Stimulated activated naive CD8-positive, alpha-beta T cell treated with anti-CD3 and anti-CD28 coated beads, Interleukin-15, Interleukin-2, amounts not matched to agents 100 ng/mL and 50 ng/mL, for 24 hours (primary cell): ENCODE measurements around the gene KCNN3.

Experiments
- H3K27ac Mint-ChIP-seq: one replicate; pipeline ENCODE4 v1.8.0; 2021; ENCODE audit warnings: mild to moderate bottlenecking, mixed read lengths
- H3K27me3 Mint-ChIP-seq: one replicate; pipeline ENCODE4 v1.8.0; 2021; ENCODE audit warnings: mixed read lengths
- H3K36me3 Mint-ChIP-seq: one replicate; pipeline ENCODE4 v1.8.0; 2021; ENCODE audit warnings: low read depth, mixed read lengths
- H3K4me1 Mint-ChIP-seq: one replicate; pipeline ENCODE4 v1.8.0; 2021; ENCODE audit warnings: low read depth, mixed read lengths
- H3K4me3 Mint-ChIP-seq: one replicate; pipeline ENCODE4 v1.8.0; 2021; ENCODE audit warnings: mild to moderate bottlenecking, mixed read lengths
- H3K9me3 Mint-ChIP-seq: one replicate; pipeline ENCODE4 v1.8.0; 2021; ENCODE audit warnings: mixed read lengths

KCNN3 gene

DNA sequence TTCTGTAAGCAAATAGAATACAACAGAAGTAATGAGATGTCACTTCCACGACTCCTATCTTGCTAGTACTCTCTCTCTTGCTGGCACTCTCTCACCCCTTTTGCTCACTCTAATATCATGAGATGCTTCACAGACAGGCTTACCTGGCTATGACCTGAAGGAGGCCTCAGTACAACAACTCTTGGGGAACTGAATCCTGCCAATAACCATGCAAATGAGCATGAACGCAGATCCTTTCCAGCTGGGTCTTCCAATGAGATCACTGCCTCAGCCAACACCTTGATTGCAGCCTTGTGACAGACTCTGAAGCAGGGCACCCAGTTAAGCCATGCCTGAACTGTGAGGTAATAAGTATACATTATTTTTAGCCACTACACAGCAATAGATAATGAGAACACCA is 209.0 kb downstream of the KCNN3 start:
- Mint-ChIP-seq H3K9me3 (no peaks in the 10 kb centered on the region), H3K27ac (no peak overlapping the region), H3K4me3 (no peak overlapping the region), H3K36me3 (no peaks in the 10 kb centered on the region), H3K4me1 (no peaks in the 10 kb centered on the region), H3K27me3 (peaks cover 47% of the 10 kb centered on the region)

DNA sequence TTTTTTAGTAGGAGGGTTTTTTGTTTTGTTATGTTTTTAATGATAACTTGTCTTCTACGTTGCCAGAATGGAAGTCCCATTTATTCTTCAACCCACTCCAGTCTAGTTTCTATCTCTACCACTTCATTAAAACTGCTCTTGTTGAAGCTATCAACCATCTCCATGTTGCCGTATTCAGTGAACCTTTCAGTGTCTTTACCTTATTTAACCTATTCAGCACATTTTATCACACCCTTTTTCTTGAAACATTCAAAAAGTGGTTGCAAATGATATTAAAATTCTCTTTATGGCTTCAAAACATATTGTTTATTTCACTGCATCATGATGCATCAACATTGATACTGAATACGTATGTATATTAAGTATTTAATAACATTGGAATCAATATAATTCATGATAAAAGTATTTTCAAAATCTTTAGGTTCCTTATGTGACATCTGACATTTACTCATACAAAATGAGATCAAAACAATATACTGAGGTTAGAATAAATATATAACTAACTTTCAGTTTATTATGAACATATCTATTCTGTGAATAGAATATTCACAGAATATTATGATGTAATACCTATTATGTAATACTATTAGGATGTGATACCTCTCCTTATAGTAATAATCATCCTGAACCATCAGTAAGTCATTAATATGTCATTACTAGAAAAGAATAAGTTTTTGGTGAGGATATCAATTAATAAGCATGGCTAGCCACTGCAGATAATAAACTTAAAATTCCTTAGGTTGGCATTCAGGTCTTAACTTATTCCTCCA is 210.1 kb downstream of the KCNN3 start:
- Mint-ChIP-seq H3K4me3 (no peak overlapping the region), H3K27ac (no peak overlapping the region), H3K4me1 (no peaks in the 10 kb centered on the region), H3K27me3 (peaks cover 45% of the 10 kb centered on the region), H3K9me3 (no peaks in the 10 kb centered on the region), H3K36me3 (no peaks in the 10 kb centered on the region)

DNA sequence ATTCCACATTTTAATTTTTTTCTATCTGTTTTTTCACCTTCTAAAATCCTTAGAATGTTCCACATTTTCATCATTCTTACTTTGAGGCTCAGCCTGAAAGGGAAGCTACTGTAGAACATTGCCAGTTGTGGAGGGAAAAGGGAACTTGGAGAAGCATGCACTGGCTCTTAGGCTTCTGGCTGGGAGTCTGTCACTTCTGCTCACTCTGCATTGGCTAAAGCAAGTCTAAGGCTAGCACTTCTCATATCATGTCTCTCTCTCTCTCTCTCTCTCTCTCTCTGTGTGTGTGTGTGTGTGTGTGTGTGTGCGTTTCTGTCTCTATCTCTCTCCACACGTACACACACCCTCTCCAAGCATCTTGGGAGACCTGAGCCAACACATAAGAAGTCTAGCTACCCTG is 212.5 kb downstream of the KCNN3 start:
- Mint-ChIP-seq H3K27me3 (peaks cover 53% of the 10 kb centered on the region), H3K4me3 (no peak overlapping the region), H3K27ac (no peak overlapping the region), H3K36me3 (no peaks in the 10 kb centered on the region), H3K4me1 (no peaks in the 10 kb centered on the region), H3K9me3 (no peaks in the 10 kb centered on the region)

DNA sequence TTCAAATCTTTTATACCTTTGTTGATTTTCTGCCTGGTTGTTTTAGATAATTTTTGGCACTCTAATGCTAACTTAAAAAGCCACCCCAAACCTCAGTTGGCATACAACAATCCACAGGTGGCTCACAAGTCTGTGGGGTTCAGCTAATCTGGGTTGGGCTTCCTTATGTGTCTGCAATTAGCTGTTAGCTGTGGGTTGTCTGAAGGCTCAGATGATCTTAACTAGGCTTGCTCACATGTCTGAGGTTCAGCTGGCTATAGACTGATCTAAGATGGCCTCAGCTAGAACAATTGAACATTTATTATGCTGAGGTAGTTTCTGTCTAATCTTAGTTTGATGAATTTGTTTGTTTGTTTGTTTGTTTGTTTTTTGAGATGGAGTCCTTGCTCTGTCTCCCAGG is 217.2 kb downstream of the KCNN3 start:
- H3K4me1 Mint-ChIP-seq = no peaks in the 10 kb centered on the region
- H3K36me3 Mint-ChIP-seq = no peaks in the 10 kb centered on the region
- no peak overlapping the region for H3K27ac Mint-ChIP-seq
- H3K4me3 Mint-ChIP-seq = no peak overlapping the region
- H3K27me3 Mint-ChIP-seq = peaks cover 27% of the 10 kb centered on the region
- H3K9me3 Mint-ChIP-seq = no peaks in the 10 kb centered on the region
